VCaP (cell line): Measurements from ENCODE around the gene DNAI7.

Source experiments
- H3K27ac ChIP-seq: fragments of 450-650 bp; 2 replicates; pipeline ENCODE4 v1.5.1; 2017
- TF ChIP-seq, protein P1 (sequence below): fragments of 450-650 bp; conservative IDR thresholded peaks from 2 replicates; pipeline ENCODE4 v1.5.1; 2017; ENCODE audit warnings: mild to moderate bottlenecking, moderate library complexity

The DNAI7 gene

DNA sequence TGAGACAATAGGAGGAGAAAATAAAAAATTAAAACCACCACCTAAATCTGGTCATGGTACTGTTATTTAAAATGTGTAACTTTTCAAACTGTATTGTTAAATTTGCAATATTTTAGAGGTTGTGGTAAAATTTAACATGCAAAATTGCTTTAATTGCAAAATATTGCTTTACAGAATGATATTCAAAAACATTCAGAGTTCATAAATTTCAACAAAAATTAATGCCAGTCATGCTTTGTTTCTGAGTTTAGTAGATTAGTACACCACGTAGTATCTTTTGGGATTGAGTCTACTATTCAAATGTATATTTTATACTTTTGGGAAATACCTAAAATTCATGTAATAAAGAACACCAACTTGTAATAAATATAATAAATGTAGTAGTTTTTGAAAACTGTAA, 18.4 kb upstream of the DNAI7 start:
- TF ChIP-seq, protein P1, sequence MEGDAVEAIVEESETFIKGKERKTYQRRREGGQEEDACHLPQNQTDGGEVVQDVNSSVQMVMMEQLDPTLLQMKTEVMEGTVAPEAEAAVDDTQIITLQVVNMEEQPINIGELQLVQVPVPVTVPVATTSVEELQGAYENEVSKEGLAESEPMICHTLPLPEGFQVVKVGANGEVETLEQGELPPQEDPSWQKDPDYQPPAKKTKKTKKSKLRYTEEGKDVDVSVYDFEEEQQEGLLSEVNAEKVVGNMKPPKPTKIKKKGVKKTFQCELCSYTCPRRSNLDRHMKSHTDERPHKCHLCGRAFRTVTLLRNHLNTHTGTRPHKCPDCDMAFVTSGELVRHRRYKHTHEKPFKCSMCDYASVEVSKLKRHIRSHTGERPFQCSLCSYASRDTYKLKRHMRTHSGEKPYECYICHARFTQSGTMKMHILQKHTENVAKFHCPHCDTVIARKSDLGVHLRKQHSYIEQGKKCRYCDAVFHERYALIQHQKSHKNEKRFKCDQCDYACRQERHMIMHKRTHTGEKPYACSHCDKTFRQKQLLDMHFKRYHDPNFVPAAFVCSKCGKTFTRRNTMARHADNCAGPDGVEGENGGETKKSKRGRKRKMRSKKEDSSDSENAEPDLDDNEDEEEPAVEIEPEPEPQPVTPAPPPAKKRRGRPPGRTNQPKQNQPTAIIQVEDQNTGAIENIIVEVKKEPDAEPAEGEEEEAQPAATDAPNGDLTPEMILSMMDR: no peak

GRCh38 chr12:25208554-25208953, 13.6 kb upstream of the DNAI7 start:
- TF ChIP-seq, protein P1: no peak
- no peak overlapping the region for H3K27ac ChIP-seq

More for the DNA sequence above, 18.4 kb upstream of the DNAI7 start:
- H3K27ac ChIP-seq: no peak overlapping the region

DNA sequence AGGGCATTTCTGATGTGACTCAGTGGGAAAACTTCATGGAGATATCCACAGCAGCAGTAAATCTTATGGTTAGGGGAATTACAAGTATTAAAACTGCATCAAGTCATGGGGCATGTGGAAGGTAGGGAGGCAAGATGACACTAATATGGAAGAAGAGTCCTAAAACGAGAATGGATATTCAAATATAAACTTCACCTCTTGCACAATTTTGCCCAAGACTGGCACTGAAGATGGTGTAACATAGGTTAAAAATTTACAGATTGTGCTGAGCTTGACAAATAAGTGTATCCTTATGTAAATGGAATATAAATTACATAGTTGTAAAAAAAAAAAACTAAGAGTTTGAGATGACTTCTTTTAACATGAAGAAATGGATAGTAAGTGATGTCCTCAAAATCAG, 12.9 kb upstream of the DNAI7 start:
- TF ChIP-seq, protein P1: no peak
- H3K27ac ChIP-seq: no peak overlapping the region

DNA sequence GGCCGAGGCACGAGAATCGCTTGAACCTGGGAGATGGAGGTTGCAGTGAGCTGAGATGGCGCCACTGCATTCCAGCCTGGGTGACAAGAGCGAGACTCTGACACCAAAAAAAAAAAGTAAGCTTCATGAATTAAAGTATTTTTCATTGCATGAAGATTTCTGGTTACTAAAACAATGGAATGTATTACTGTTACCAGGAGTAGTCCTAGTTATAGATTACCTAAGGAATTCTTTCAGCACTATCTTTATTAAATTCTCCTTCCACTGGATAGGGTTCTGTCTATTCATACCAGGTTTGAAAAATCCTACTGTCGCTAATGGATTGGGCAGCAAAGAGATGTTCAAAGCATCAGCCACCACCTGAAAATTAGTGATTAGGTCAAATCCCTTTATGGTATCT, 12.5 kb upstream of the DNAI7 start:
- TF ChIP-seq, protein P1: no peak

DNA sequence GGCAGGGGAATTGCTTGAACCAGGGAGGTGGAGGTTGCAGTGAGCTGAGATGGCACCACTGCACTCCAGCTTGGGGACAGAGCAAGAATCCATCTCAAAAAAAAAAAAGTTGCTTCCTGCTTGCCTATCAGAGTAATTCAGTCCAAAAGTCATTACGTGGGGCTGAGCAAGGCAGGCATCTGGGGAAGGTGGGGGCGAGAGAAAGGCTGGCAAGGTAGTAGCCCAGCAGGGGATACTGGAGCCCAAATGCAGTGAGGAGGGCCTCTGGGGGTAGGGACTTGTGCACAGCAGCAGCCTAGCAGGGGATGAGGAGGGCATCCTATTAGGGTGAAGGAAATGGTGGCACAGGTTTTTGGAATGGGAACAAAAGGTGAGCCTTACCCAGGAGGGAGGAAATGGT, 7.2 kb upstream of the DNAI7 start:
- TF ChIP-seq, protein P1: no peak
- H3K27ac ChIP-seq: no peak overlapping the region

More for the DNA sequence above, 12.5 kb upstream of the DNAI7 start:
- no peak overlapping the region for H3K27ac ChIP-seq

GRCh38 chr12:25200703-25201102, 5.7 kb upstream of the DNAI7 start:
- no peak overlapping the region for H3K27ac ChIP-seq
- TF ChIP-seq, protein P1: no peak

DNA sequence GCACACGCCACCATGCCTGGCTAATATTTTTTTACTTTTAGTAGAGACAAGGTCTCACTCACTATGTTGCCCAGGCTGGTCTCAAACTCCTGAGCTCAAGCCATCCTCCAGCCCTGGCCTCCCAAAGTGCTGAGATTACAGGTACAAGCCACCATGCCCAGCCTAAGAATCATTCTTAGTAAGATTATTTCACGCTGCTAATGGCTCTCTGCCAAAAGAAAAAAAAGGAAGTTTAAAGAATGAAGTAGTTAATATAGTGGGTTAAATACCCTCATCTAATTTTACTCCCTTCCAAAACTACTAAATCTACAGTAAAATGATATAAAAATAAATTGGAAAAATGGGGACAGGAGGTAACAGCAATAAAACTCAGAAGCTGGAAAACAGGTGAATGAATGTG, 2.6 kb upstream of the DNAI7 start:
- TF ChIP-seq, protein P1: no peak
- no peak overlapping the region for H3K27ac ChIP-seq

DNA sequence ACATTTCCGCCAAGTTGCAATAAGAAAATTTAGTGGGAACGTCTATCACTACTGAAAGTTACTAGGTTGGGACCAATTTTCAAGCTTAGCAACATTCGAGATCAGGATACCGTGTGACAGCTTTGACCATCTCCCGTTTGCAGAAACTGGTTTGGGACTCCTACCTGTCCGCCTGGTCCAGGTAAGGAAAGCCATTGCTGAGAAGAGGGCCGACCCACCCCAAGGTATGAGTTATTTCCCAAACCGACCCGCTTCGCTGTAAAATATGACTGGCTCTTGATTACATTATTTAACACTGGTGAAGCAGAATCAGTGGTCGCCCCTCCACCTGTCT, 271 bp downstream of the DNAI7 start:
- H3K27ac ChIP-seq: peak overlapping the region; percentile 88
- TF ChIP-seq, protein P1: no peak
